Peyer's patch (tissue), 4 donors: Measurements from ENCODE around the gene ZNF774. TPM values are rescaled to one million over a fixed set of nuclear protein-coding genes. Genes with fewer than 3 reads are reported as not detected.

Experiments used
- small RNA-seq, 2 donors: library from RNA; depleted of rRNA; stranded (forward); fragments of <200 nt; gene quantifications; one replicate each; pipeline ENCODE3, GENCODE V24; 2016
- total RNA-seq, 4 donors: library from RNA; depleted of rRNA; stranded (reverse); fragments of >200 nt; gene quantifications; one replicate each; pipeline ENCODE4 v1.1.0, GENCODE V29; 2016

The ZNF774 gene
- total RNA-seq, 4 donors from 2014 or later: 4.0 to 11.7 (median 8.7) TPM

Small RNA genes within 50 kb of the gene (small RNA-seq; reads per million reads assigned to genes)
- 0 reads per million in 2 donors for gene NDUFA3P4

Other genes starting within 250 kb of the ZNF774 start
- gene IDH2, start 249.8 kb upstream of the ZNF774 start, total RNA-seq: 100 to 1,000 TPM in 3 of 4 donors, 10 to 100 TPM in 1; 89.9 to 184 (median 119) TPM
- gene SEMA4B, start 151.0 kb upstream of the ZNF774 start, total RNA-seq: 100 to 1,000 TPM in 2 of 4 donors, 10 to 100 TPM in 2; 63.2 to 147 (median 91.3) TPM
- gene CIB1, start 118.3 kb upstream of the ZNF774 start, total RNA-seq: 100 to 1,000 TPM in 3 of 4 donors, 10 to 100 TPM in 1; 71.0 to 166 (median 130) TPM
- gene GDPGP1, start 118.1 kb upstream of the ZNF774 start, total RNA-seq: 10 to 100 TPM in 3 of 4 donors, 1 to 10 TPM in 1; 8.3 to 24.0 (median 19.6) TPM
- gene TTLL13, start 102.7 kb upstream of the ZNF774 start, total RNA-seq: not detected
- 10 to 100 TPM; 33.5 to 48.7 (median 39.2) TPM for gene NGRN, start 86.6 kb upstream of the ZNF774 start, total RNA-seq
- gene IQGAP1, start 36.0 kb downstream of the ZNF774 start, total RNA-seq: 100 to 1,000 TPM; 162 to 334 (median 168) TPM
- gene CRTC3, start 177.6 kb downstream of the ZNF774 start, total RNA-seq: 10 to 100 TPM; 19.8 to 33.1 (median 25.9) TPM